Brain pericyte (primary cell): ENCODE measurements around the gene RBMX2.
A peak's percentile ranks its signal among the peaks of the same experiment; 100 is the strongest.
"Not testable (repeated sequence)": the region's sequence is repeated elsewhere in the genome, so short reads cannot be mapped to it uniquely, and the experiment has no call there.

Source experiments
- DNase-seq: peaks from one replicate; pipeline ENCODE4 v3.0.0-alpha.2; 2012; ENCODE audit warnings: low read depth, low spot score

RBMX2 gene, protein sequence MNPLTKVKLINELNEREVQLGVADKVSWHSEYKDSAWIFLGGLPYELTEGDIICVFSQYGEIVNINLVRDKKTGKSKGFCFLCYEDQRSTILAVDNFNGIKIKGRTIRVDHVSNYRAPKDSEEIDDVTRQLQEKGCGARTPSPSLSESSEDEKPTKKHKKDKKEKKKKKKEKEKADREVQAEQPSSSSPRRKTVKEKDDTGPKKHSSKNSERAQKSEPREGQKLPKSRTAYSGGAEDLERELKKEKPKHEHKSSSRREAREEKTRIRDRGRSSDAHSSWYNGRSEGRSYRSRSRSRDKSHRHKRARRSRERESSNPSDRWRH

DNA sequence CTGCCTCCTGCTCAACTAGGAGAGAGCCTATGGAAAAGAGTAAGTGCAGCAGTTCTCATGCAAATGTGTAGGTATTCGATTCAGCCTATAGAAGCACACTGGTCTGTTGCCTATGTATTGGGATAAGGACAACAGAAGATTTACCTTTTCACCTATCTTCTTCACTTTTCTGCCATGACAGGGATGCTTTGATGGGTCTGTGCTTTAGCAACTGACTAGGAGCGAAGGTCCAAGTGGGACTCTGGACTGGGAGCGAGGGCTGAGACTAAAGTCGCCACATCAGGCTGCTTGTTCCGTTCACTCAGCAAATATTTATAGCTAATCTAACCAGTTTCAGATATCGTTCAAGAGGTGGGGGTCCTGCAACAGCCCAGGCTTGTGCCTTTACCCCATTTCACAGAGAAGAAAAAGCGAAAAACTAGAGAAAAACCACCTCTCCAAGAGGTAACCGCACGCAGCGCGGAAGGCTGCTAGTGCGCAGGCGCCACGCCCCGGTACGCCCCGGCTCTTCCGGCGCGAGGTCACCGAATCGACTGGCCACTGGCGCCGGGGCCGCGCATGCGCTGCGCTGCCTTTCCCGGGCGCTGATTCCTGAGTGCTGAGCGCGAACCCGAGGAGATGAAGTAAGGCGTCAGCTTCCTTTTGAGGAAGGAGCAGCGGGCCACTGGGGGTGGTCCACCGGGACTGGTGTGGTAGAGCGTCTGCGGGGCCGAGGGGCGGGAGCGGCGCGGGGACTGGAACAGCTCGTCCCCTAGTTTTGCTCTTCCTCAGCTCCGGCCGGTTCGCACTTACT lies at the start of gene RBMX2:
TSS of gene RBMX2 (plus strand) at position 573 of the 793 bp plus-strand sequence. CDS start at position 619, 46 bp downstream.
- peak; percentile 22 for DNase-seq

DNA sequence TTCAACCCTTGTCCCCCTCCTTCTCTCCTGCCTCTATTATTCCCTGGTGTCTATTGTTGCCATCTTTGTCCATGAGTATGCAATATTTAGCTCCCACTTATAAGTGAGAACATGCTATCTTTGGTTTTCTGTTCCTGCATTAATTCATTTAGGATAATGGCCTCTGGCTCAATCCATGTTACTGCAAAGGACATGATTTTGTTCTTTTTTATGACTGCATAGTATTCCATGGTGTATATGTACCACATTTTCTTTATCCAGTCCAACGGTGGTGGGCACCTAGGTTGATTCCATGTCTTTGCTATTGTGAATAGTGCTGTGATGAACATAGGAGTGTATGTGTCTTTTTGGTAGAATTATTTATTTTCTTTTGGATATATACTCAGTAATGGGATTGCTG lies 49.7 kb upstream of the RBMX2 start:
- DNase-seq: not testable (repeated sequence)

DNA sequence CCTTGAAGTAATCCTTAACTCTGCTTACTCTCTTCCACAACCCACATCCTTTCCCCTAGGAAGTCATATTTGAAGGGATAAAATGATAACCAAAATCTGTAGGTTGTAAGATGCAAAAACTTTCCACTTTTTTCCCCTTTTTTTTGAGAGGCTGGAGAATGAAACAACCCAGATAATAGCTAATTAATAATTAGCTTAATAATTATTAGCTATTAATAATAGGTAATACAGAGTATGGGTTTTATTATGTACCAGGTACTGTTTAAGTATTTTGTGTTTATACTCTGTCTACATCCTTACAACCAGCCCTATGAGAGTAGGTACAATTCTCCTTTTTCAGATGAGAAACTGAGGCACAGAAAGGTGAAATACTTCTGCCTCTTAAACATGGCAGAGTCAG lies 25.7 kb upstream of the RBMX2 start:
- DNase-seq: no peak

DNA sequence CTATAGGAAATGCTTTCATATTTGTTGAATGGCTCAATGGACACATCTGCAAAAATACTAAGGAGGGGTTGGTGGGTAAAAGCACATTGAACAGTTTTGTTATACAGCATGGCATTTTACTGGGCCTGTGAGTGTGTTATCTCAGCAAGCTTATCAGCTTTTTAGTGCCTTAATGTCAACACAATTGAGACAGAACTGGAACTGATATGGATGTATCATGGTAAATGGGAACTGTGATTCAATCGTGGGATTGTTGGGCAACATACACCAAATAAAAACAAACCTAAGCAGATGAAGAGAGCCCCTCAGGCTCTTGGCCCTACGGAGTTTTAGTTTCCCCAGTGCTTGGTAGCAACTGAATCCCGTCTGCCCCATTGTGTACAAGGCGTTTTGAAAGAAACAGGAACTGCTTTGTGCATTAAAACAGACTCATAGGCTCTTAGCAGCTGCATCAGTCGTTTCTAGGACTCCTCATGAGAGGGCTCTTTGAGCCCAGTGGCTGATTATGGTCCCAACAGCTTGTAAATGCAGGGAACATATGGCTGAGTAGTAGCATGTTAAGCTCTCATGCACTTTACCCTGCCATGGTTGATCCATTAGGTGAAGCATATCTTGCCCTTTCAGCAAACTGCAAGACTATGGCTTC lies 23.6 kb upstream of the RBMX2 start:
- no peak for DNase-seq

DNA sequence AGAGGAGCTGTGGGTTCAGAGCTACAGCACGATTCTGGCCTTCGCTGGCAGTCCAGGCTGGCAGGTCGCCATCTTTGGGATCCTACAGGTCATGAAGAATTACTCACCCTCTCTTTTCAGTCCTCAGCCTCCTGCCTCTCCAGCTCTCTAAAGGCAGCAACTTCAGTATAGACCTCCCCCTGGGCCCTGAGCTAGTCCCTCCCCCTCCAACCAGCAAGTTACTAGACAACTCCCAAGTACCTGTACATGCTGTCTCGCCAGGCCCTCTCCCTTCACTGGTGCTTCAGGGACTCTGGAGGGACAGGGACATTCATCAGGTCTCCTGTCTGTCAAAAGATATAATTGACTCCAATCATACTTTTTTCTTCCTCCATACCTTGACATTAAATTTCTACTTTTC lies 16.3 kb upstream of the RBMX2 start, which contains the start of gene GPR119:
TSS of gene GPR119 (minus strand) at position 155 of the 400 bp plus-strand sequence. CDS start 227 bp downstream, outside the sequence.
- no peak for DNase-seq

DNA sequence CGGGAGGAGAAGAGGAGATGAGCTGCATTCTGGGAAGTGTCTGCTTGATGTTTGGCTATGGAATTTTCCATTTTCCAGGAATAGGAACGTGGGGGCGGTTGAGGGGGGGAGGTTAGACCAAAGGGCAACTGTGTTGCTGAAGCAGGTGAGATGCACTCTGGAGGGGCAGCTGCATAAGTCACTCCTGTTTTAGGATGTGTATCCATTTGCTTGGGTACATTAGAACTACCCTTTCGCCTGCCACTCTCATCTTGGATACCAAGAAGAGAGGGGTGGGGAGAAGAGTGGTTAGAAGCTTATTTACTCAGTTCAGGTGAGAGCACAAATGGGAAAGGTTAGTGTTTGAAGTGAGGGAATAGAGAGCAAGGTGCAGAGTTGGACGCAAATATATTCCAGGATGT lies 15.4 kb upstream of the RBMX2 start:
- DNase-seq: no peak

DNA sequence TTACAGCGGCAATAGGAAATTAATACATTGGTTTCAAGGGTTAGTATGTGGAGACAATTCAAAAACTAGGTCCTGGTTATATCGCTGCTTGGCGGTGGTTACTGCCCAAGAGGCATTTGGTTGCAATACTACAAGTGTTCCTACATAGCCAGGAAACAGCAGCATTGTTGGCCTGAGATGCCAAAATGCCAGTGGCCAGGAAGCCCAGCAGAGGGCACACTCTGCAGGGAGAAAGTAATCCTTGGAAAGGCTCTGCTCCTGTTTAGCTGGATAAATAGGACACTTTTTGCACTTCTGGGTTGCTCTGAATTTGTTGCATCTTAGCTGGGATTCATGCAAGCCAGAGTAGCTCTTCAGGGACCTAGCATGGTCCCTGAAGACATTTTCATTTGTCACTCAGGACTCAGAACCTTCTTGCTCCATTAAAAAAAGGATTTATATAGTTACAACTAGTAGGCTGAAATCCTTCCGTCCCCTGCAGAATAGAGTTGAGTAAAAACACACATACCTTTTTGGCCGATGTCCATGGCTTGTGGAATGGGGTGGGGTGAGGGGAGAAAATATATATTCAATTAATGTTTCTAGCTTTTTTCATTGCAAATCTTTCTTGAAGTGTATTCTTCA lies 8.2 kb upstream of the RBMX2 start:
- DNase-seq: no peak

DNA sequence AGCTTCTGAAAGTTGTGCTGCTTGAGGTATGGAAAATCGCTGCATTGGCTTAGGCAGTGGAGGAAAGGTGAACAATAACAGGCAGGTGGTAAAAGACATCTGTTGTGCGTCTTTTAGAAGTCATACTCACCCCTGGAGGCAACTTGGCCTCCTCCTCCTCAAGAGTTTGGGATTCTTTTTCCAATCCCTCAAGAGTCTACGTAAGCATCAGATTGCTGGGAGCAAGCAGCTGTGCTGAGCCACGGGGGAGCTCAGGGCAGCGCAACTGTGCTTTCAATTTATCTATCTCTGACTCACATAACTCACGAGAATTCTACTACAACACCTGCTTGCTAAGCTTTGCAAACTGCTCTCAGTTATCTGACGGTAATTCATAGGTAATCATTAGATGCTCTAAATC lies 6.4 kb upstream of the RBMX2 start:
- no peak for DNase-seq

DNA sequence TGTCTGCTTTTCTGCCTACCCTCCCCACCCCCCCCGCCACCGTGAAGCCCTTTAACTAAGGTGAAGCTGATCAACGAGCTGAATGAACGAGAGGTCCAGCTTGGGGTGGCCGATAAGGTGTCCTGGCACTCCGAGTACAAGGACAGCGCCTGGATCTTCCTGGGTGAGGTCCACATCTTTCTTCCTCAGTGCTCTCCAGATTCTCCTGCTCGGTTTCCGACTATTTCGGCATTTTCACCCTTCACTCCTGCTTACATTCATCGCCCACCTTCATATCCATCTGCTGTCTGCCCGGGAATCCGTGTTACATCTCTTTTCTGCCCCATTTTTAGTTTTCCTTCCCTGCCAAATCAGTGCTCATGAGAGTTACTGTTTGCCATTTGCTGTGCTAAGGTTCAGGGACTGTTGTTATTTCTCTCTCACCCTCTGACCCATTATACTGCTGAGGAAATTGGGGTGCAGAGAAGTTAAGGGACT lies 459 bp downstream of the RBMX2 start:
- no peak for DNase-seq

DNA sequence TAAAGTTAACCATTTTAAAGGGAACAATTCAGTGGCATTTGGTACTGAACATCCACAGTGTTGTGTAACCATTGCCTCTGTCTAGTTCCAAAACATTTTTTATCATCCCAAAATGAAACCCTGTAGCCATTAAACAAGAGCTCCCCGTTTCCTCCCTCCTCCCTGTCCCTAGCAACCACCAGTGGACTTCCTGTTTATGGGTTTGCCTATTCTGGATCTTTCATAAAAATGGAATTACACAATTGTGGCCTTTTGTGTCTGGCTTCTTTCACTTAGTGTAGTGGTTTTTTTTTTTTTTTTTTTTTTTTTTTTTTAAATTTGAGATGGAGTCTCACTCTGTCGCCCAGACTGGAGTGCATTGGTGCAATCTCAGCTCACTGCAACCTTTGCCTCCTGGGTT lies 11.6 kb downstream of the RBMX2 start:
- DNase-seq: no peak

DNA sequence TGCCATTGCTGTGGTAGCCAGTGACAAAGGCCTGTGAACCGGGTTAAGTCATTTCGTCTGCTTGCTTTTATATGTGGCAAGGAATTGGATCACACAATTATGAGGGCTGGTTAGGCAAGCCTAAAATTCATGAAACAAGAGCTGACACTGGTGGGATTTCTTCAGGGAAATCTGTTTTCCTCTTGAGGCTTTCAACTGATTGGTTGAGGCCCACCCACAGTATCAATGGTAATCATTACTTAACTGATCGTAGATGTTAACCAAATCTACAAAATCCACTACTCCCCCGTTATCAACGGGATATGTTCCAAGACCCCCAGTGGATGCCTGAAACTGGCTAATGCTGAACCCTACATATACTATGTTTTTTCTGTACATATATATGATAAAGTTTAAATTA lies 13.0 kb downstream of the RBMX2 start:
- DNase-seq: no peak

DNA sequence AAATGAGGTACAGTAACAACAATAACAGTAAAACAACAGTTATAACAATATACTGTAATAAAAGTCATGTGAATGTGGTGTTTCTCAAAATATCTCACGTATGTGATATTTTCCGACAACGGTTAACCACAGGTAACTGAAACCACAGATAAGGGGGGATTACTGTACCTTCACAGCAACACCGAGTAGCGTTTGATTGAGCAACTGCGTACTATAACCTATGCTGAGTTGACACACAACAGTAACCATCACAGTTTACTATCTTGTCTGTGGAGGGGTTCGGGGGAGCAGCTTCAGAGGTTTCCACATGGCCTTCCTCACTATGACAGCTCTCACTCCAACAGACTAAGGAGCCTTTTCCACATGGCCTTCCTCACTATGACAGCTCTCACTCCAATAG lies 13.4 kb downstream of the RBMX2 start:
- DNase-seq: no peak

DNA sequence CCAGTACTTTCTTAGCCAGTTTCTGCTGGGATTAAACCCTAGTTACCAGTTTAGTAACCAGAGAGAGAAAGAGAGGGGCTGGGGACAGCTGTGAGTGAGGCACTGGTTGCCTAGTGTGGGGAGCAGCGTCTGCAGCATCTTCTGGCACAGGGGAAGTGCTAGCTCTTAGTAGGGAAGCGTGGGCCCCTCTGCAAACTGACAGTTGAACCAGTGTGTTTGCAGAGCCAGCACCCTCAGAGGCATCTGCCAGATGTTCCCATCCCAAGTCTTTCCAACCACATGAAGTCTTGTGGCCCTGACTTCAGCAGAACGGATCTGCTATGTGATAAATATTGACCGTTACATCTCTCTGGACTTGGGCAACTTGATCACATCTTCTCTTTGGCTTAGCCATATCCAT lies 15.0 kb downstream of the RBMX2 start:
- no peak for DNase-seq

DNA sequence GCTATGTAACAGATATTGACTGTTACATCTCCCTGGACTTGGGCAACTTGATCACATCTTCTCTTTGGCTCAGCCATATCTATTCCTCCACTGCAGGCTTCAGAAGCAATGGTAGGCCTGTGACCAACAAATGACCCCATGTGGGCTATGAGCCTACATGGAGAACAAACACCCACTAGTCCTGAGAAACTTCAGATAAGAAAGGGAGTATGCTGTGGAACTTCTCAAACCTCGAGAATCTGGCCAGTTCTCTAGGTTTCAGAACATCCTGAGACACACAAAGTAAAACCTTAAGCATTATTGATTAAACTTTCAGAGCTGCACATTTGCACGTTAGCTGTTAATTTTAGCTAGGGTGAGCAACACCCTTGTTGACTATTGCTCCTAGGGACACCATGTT lies 16.3 kb downstream of the RBMX2 start:
- no peak for DNase-seq

DNA sequence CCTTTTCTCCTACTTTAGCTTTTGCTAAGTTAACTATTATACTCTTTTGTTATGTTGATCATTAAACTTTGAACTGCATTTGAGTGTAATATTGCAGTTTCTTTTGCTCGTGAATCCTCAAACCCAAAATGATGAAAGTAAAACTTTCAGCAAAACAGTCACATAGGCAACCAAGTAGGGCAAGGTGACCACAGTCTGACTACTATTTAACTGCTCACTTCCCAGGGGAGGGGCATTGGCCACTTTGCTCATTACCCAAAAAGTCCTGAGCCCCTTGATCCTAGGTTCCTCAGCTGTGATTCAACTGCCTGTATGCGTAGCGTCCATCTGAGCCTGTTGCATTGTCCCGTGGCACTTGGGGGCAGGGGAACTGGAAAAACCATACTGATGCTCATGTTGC lies 17.0 kb downstream of the RBMX2 start:
- no peak for DNase-seq

DNA sequence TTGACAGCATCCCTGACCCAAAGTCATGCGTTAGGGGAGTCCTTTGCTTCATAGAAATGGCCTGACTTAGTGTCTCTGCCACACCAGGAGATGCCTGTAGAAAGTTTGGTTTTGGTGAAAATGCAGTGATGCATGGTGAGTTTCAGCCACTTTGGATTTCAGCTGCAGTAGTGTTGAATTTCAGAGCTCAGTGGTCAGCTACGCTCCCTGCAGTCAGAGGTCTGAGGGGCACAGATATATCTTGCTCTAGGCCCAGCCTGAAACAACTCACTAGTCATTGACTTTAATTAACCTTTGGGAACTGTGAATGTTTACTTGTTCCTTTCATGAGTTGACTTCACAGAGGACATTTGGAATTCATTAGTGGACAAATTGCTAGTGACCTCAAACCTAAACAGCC lies 17.5 kb downstream of the RBMX2 start:
- DNase-seq: no peak

DNA sequence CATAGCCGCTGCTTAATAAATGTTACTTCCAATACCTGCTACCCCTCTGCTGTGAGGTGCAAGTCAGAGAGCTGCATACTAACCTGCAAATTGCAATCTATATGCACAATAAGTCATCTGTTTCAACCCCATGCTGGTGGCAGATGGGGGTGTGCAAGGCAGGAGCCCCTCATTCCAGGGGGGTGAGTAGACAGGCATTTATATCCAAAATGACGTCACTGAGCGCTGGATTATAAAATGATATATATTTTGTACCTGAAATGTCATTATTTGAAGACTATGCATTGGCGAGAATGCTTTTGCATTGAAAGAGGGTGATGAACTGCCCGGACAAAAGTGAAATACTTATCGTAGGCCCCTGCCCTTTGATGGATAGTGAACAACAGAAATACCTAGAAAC lies 24.7 kb downstream of the RBMX2 start:
- no peak for DNase-seq

DNA sequence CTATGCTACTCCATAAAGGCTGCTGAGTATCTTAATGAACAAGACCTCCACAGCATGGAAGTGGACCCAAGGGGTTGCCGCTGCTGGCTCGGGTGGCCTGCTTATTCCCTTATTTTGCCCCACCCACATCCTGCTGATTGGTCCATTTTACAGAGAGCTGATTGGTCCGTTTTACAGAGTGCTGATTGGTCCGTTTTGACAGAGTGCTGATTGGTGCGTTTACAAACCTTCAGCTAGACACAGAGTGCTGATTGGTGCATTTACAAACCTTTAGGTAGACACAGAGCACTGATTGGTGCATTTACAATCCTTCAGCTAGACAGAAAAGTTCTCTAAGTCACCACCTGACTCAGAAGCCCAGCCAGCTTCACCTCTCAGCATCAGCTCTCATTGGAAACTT lies 27.4 kb downstream of the RBMX2 start:
- DNase-seq: not testable (repeated sequence)

DNA sequence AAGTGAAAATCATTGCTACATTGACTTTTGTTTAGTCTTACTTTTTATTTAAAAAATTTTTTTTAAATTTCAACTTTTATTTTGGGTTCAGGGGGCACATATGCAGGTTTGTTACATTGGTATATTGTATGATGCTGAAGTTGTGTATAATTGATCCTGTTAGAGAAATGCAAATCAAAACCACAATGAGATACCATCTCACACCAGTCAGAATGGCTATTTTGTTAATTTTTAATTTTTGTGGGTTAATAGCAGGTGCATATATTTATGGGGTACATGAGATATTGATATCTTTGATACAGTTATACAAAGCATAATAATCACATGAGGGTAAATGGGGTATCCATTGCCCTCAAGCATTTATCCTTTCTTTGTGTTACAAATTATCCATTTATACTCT lies 34.1 kb downstream of the RBMX2 start:
- DNase-seq: no peak

DNA sequence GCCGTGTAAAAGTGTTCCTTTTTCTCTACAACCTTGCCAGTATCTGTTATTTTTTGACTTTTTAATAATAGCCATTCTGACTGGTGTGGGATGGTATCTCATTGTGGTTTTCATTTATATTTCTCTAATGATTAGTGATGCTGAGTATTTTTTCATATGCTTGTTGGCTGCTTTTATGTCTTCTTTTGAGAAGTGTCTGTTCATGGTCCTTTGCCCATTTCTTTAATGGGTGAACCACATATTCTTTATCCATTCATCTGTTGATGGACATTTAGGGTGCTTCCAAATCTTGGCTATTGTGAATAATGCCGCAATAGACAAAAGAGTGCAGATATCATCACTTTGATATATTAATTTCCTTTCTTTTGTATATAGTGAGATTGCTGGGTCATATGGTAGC lies 36.2 kb downstream of the RBMX2 start:
- not testable (repeated sequence) for DNase-seq

DNA sequence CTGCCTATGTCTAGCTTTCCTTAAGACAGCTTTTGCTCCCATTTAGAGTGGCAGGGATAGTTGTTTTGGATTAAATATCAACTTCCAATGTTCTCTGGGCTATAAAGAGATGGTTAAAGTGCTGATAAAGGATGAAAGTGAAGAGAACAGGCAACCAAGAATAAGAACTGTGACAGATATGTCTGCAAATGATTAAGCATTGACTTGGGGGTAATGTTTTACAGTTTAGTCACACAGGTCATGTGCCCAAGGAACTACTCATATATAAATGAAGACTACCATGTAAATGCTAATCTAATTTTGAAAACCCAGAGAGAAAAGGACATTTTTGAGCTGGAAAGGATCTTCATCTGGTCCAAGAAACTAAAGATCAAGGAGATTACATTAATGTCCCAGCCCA lies 42.1 kb downstream of the RBMX2 start:
- DNase-seq: no peak
